HG02973 (cell line): ENCODE data around the gene NANS.
A peak's percentile ranks its signal among the peaks of the same experiment; 100 is the strongest.
"Not testable (repeated sequence)": the region's sequence is repeated elsewhere in the genome, so short reads cannot be mapped to it uniquely, and the experiment has no call there.

Experiments used
- ATAC-seq: cut with Tn5 transposase; IDR thresholded peaks from one replicate; pipeline ENCODE4 v1.9.1; 2021; ENCODE audit warnings: moderate library complexity; ENCODE audit not compliant: unreplicated experiment

Gene NANS

DNA sequence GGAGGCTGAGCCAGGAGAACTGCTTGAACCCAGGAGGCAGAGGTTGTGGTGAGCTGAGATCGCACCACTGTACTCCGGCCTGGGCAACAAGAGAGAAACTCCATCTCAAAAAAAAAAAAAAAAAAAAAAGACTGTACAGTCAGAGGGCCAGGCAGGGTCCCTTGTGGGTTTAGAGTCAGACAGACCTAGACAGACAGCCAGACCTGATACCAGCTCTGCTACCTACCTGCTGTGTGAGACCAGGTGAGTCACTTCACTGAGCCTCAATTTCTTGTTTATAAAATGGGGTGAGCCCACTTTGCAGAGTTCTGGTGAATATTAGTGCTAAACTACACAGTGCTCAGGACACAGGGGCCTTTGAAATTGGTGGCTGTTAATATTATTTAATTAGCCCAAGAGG, 42.8 kb downstream of the NANS start:
- no peak for ATAC-seq

GRCh38 chr9:98099898-98100297, 43.4 kb downstream of the NANS start:
- ATAC-seq = no peak

DNA sequence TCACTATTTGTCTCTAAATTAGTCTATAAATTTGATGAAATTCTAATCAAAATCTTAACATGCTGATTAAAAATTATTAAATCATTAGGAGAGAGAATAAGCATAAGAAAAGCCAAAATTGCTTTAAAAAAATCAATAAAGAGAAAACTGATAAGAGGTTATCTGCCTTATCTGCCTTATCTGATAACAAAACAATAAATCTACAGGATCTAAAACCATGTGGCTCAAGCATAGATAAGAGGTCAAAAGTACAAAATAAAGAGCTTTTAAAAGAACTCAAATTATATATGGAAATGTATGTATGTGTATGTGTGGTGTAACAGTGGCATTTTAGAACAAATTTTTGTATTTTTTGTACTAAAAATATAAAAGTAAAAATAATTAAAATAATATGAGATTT, 43.9 kb downstream of the NANS start:
- ATAC-seq = no peak

- no peak for ATAC-seq
Measured at GRCh38 chr9:98101416-98101815, 44.9 kb downstream of the NANS start.

DNA sequence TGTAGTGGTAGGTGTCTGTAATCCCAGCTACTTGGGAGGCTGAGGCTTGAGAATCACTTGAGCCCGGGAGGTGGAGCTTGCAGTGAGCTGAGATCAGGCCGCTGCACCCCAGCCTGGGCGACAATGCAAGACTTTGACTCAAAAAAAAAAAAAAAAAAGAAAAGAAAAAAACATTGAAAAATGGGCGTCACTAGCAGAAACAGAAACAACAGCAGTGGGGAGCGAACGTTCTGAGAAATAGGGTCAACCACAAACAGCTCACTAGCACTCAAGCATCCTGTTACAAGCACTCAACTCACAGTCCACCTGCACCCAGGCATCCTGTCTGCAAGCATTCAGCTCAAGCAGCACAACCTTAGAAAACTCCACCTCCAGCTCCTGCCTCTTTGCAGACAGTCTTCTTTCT, 45.3 kb downstream of the NANS start:
- ATAC-seq = peak; percentile 93

- ATAC-seq = no peak
Measured at GRCh38 chr9:98104445-98104881, 47.9 kb downstream of the NANS start.

DNA sequence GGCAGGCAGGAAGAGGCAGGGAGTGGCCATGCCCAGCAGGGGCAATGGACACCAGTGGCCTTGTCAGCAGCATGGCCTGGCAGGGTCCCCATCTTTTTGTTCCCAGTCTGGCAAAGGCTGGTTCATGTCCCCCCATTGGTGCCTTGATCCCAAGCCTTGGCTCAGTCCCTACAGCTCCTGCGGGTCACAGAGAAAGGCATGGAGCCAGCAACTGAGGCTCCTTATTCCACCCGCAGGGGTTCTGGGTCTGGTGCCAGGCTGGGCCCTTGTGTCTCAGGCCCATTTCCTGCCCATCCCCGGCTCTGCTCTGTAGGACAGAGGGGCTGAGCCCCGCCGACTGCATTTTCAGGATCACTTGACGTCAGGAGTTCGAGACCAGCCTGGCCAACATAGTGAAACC, 48.5 kb downstream of the NANS start:
- ATAC-seq = no peak

GRCh38 chr9:98107926-98108325, 51.4 kb downstream of the NANS start:
- no peak for ATAC-seq

DNA sequence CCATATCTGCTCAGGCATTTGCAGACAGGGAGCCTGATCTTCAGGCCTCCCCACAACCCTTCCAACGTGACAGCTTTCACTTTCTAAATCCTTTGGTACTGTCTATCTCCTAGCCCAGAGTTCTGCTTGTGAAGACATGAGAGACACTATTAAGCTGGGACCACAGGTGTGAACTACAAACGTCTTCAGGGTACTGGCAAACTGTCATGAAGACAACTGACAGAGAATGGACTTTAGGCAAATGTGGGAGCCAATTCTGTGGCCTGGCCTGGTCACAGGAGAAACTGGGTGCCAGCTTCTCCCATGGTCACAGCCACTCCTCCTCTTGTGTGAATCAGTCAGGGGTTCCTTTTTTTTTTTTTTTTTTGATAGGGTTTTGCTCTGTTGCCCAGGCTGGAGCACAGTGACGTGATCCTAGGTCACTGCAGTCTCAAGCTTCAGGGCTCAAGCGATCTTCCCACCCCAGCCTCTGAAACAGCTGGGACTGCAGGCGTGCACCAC, 52.0 kb downstream of the NANS start:
- peak; percentile 51 for ATAC-seq

DNA sequence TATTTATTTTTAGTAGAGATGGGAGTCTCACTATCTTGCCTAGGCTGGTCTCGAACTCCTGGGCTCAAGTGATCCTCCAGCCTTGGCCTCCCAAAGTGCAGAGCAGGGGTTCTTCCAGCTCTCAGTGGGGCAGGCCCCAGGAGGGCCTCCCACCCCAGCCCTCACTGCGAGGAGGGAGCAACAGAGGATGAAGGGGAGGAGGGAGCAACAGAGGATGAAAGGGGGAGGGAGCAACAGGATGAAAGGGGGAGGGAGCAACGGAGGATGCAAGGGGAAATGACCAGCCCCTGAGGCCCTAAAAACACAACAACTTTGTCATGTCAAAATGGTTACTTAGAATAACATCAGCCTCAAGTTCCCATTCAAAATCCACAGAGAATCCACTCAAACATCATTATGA, 52.5 kb downstream of the NANS start:
- ATAC-seq = no peak

DNA sequence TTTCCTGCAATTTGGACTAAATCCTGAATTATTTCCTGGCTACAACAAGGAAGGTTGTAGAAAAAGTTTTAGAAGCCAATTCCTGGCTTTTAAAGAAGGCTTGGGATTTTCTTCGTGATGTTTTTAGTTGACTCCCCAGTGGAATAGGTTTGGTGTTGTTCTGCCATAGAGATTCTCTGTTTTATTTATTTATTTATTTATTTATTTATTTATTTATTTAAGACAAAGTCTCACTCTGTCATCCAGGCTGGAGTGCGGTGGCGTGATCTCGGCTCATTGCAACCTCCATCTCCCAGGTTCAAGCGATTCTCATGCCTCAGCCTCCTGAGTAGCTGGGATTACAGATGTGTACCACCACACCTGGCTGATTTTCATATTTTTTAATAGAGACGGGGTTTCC, 60.6 kb downstream of the NANS start:
- not testable (repeated sequence) for ATAC-seq

DNA sequence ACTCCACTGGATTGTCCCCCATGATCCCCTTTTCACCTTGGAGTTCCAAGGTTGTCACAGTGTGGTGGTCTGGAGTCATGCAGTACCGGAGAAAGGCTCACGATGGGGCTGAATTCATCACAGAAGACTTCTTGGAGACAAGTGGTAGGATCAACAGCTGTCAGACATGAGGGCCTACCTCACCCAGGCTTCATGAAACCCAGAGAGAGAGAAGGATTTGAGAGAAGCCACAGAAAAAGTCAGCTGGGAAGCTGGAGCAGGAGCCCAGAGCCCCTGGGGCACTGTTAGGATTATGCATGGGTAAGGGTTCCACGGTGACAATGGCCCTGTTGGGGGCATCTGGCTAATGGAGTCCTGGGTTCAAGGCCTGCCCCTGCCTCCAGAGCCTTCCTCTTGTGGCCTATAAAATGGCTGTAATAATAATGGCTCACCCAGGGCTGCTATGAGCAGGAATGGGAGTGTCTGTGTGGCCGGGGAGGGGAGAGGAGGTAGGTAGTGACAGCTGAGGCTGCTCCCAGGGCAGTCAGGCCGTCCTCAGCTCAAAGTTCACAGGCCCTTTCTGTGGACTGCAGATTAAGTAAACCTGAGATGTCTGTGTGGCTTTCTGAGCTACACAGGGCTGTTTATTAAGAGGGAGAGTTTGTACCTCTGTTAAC, 61.6 kb downstream of the NANS start:
- peak; percentile 81 for ATAC-seq

DNA sequence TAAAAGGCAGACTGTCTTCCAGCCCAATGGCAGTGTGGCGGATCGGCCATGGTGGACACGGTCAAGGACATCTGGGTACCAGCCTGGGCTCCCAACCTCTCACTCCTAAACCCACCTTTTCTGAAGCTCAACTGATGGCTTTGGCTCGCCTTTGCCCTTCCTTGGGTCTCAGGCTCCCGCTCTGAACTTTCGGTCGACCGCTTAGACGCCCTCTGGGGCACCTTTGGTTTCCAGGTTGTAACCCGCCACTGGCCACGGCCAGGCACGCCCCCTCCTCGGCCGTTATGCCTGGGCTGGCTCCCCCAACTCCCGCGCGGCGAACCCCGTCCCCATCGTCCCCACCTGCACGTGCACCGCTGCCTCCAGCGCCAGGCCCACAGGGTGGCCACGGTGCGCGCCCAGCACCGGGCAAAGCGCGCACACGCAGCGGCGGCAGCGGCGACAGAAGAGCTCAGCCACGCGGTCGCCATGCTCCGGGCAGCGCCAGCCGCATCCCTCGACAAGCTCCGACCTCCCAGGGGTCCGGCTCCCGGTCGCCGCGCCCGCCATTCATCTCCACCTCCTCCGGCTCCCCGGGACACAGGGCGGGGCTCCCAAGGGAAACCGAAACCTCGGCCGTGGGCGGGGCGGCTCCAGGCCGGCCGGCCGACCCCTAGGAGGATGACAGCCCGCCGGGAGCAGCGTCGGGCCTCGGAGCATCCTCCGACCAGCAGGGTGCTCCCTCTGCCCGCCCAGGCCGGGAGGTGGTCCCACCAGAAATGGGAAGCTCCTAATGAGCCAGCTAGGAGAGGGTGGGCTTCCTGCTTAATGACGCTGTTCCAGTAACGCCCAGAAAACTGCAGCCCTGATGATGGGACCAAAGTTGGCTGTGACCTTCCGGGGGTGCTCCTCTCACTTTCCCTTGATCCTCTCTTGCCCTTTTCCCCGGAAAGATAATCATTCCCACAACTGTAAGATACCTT, 62.4 kb downstream of the NANS start, which contains the start of gene TRIM14:
Gene TRIM14 (minus strand): TSS at position 583 of the 962 bp plus-strand sequence. CDS start 34 bp downstream, at position 549.
- ATAC-seq = peak; percentile 45

GRCh38 chr9:98120476-98120875, 63.9 kb downstream of the NANS start:
- no peak for ATAC-seq

GRCh38 chr9:98121058-98121457, 64.5 kb downstream of the NANS start:
- no peak for ATAC-seq

GRCh38 chr9:98124091-98124490, 67.6 kb downstream of the NANS start:
- ATAC-seq = not testable (repeated sequence)

- no peak for ATAC-seq
Measured at GRCh38 chr9:98124637-98125426, 68.3 kb downstream of the NANS start.

DNA sequence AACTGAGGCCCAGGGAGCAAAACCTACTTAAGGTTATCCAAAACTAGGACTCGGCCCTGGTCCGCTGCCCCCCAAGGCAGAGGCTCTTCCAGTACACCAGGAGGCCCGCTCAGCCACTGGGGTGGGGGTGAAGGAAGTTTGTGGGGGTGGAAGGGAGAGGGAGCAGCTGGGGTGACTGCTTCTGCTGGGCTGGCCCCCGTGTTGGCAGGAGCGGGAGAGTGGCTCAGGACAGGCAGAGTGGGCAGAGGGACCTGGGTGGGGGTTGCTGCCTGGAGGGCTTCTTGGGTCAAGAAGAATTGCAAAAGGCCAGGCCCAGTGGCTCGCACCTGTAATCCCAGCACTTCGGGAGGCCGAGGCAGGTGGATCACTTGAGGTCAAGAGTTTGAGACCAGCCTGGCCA, 70.7 kb downstream of the NANS start:
- ATAC-seq = no peak

- ATAC-seq = no peak
Measured at GRCh38 chr9:98128316-98128715, 71.8 kb downstream of the NANS start.

- ATAC-seq = peak; percentile 67
Measured at GRCh38 chr9:98129451-98129881, 72.9 kb downstream of the NANS start.

DNA sequence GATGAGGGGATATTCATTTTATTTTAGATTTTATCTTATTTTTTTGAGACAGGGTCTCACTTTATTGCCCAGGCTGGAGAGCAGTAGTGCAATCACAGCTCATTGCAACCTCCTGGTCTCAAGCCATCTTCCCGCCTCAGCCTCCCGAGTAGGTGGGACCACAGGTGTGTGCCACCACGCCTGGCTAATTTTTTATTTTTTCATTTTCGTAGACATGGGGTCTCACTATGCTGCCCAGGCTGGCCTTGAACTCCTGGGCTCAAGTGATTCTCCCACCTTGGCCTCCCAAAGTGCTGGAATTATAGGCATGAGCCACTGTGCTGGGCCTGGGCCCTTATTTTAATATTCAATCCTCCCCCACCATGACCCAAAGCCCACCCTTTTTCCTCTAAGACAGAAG, 73.5 kb downstream of the NANS start:
- ATAC-seq = not testable (repeated sequence)
